Neural cell (in vitro differentiated cells): ENCODE results near the gene SRRM2. TPM values are rescaled to one million over a fixed set of nuclear protein-coding genes. Genes with fewer than 3 reads are reported as not detected.

Experiments used
- H2AFZ ChIP-seq: fragments of 200-600, 300-800 bp; sonication (generic), shearing (Covaris generic); 2 replicates; pipeline ENCODE4 v1.6.0; 2014; ENCODE audit warnings: low read depth, mild to moderate bottlenecking, antibody characterized with exemption, low read length, moderate library complexity
- H3F3A ChIP-seq: fragments of 200-600 bp; shearing (Covaris generic); 2 replicates; pipeline ENCODE4 v1.6.1; 2016; ENCODE audit warnings: mild to moderate bottlenecking, moderate library complexity, mixed read lengths, antibody characterized with exemption, low read length; ENCODE audit not compliant: insufficient read depth, poor library complexity, severe bottlenecking
- H3K27ac ChIP-seq: fragments of 200-600, 300-800 bp; sonication (generic), shearing (Covaris generic); 2 replicates; pipeline ENCODE4 v1.5.1; 2014; ENCODE audit warnings: mild to moderate bottlenecking, low read length, moderate library complexity
- H3K27me3 ChIP-seq: fragments of 300-800, 200-600 bp; sonication (generic), shearing (Covaris generic); 2 replicates; pipeline ENCODE4 v1.6.0; 2014; ENCODE audit warnings: mild to moderate bottlenecking, low read depth, low read length, moderate library complexity; ENCODE audit not compliant: insufficient read depth
- H3K36me3 ChIP-seq: fragments of 300-800, 200-600 bp; sonication (generic), shearing (Covaris generic); 2 replicates; pipeline ENCODE4 v1.5.1; 2014; ENCODE audit warnings: mild to moderate bottlenecking, antibody characterized with exemption, low read length, moderate library complexity; ENCODE audit not compliant: insufficient read depth
- H3K4me2 ChIP-seq: fragments of 300-800, 200-600 bp; sonication (generic), shearing (Covaris generic); 2 replicates; pipeline ENCODE4 v1.6.0; 2014; ENCODE audit warnings: mild to moderate bottlenecking, low read length
- H3K4me3 ChIP-seq: fragments of 300-800, 200-600 bp; sonication (generic), shearing (Covaris generic); 2 replicates; pipeline ENCODE4 v1.5.1; 2014; ENCODE audit warnings: mild to moderate bottlenecking, low read length, moderate library complexity
- H3K79me2 ChIP-seq: fragments of 200-600 bp; shearing (Covaris generic); replicated peaks from 2 replicates; pipeline ENCODE4 v1.6.0; 2014; ENCODE audit warnings: mild to moderate bottlenecking, low read length, moderate library complexity; ENCODE audit not compliant: insufficient read depth
- H3K9ac ChIP-seq: fragments of 300-800, 200-600 bp; sonication (generic), shearing (Covaris generic); 2 replicates; pipeline ENCODE4 v1.6.1; 2016; ENCODE audit warnings: mild to moderate bottlenecking, low read length, mixed read lengths
- H3K9me2 ChIP-seq: fragments of 200-600 bp; shearing (Covaris generic); 2 replicates; pipeline ENCODE4 v1.6.1; 2016; ENCODE audit warnings: mild to moderate bottlenecking, low read length, mixed read lengths; ENCODE audit not compliant: insufficient read depth
- H3K9me3 ChIP-seq: fragments of 200-600, 300-800 bp; sonication (generic), shearing (Covaris generic); 2 replicates; pipeline ENCODE4 v1.6.1; 2016; ENCODE audit warnings: mild to moderate bottlenecking, mixed run types, low read length, moderate library complexity, mixed read lengths
- H4K20me1 ChIP-seq: fragments of 200-600 bp; shearing (Covaris generic); 2 replicates; pipeline ENCODE4 v1.6.1; 2016; ENCODE audit warnings: mild to moderate bottlenecking, mixed run types; ENCODE audit not compliant: insufficient read depth
- CTCF ChIP-seq: fragments of 450-650 bp; IDR thresholded peaks from 2 replicates; pipeline ENCODE4 v1.5.1; 2014; ENCODE audit warnings: antibody characterized with exemption, mild to moderate bottlenecking, moderate library complexity; ENCODE audit not compliant: poor library complexity, severe bottlenecking
- EP300 ChIP-seq: fragments of 450-650 bp; conservative IDR thresholded peaks from 2 replicates; pipeline ENCODE4 v1.6.1; 2014; ENCODE audit warnings: antibody characterized with exemption, mild to moderate bottlenecking, moderate library complexity; ENCODE audit not compliant: poor library complexity, severe bottlenecking
- EZH2 ChIP-seq: fragments of 200-600, 300-800 bp; shearing (Covaris generic), sonication (generic); IDR thresholded peaks from 2 replicates; pipeline ENCODE4 v1.6.1; 2014; ENCODE audit warnings: antibody characterized with exemption, low read length, borderline replicate concordance, mild to moderate bottlenecking; ENCODE audit not compliant: insufficient read depth, poor library complexity, severe bottlenecking
- MXI1 ChIP-seq: fragments of 450-650 bp; conservative IDR thresholded peaks from 2 replicates; pipeline ENCODE4 v1.6.1; 2014; ENCODE audit warnings: antibody characterized with exemption, mild to moderate bottlenecking; ENCODE audit not compliant: poor library complexity, severe bottlenecking
- POLR2AphosphoS5 ChIP-seq: IDR thresholded peaks from 2 replicates; pipeline ENCODE4 v1.6.1; 2012
- RAD21 ChIP-seq: fragments of 450-650 bp; conservative IDR thresholded peaks from 2 replicates; pipeline ENCODE4 v1.6.1; 2014; ENCODE audit warnings: antibody characterized with exemption, mild to moderate bottlenecking, moderate library complexity
- SMC3 ChIP-seq: fragments of 450-650 bp; conservative IDR thresholded peaks from 2 replicates; pipeline ENCODE4 v1.6.1; 2014; ENCODE audit warnings: antibody characterized with exemption, mild to moderate bottlenecking, moderate library complexity; ENCODE audit not compliant: poor library complexity
- TAF1 ChIP-seq: IDR thresholded peaks from 2 replicates; pipeline ENCODE4 v1.6.1; 2012; ENCODE audit warnings: low read depth
- polyA plus RNA-seq: library from polyadenylated mRNA; depleted of rRNA; stranded (reverse); fragments of >200 nt; gene quantifications from 2 replicates; pipeline ENCODE4 v1.2.3, GENCODE V29; 2014
- TF ChIP-seq, protein P1 (sequence below): IDR thresholded peaks from 2 replicates; pipeline ENCODE4 v1.6.1; 2012; ENCODE audit warnings: borderline replicate concordance

SRRM2 gene
- polyA plus RNA-seq, 1 donor from 2014 or later: 40.0 TPM

- Histone ChIP-seq H3K9me3 (no peaks in the 10 kb centered on the region), H3K4me3 (no peak overlapping the region), H3K27me3 (no peaks in the 10 kb centered on the region), H3K4me2 (no peak overlapping the region), H2AFZ (no peak overlapping the region), H3K79me2 (no peaks in the 10 kb centered on the region), H3F3A (no peaks in the 10 kb centered on the region), H3K36me3 (no peaks in the 10 kb centered on the region), H3K9ac (no peak overlapping the region), H3K9me2 (no peaks in the 10 kb centered on the region), H4K20me1 (no peaks in the 10 kb centered on the region), H3K27ac (no peak overlapping the region)
- TF ChIP-seq EZH2: no peak
These were observed 42.9 kb upstream of the SRRM2 start for GRCh38 chr16:2709588-2709984.

GRCh38 chr16:2710021-2710710, 42.3 kb upstream of the SRRM2 start:
- Histone ChIP-seq H3K27ac (no peak overlapping the region), H3K27me3 (no peaks in the 10 kb centered on the region)

More at GRCh38 chr16:2710021-2710710, 42.3 kb upstream of the SRRM2 start:
- H3K9me2 ChIP-seq: no peaks in the 10 kb centered on the region
- H3K9me3 ChIP-seq: no peaks in the 10 kb centered on the region
- no peaks in the 10 kb centered on the region for H3F3A ChIP-seq
- TF ChIP-seq POLR2AphosphoS5: no peak
- TF ChIP-seq EZH2: no peak
- TF ChIP-seq CTCF: no peak
- no peak for TF ChIP-seq EP300
- no peak for TF ChIP-seq TAF1
- TF ChIP-seq, protein P1, sequence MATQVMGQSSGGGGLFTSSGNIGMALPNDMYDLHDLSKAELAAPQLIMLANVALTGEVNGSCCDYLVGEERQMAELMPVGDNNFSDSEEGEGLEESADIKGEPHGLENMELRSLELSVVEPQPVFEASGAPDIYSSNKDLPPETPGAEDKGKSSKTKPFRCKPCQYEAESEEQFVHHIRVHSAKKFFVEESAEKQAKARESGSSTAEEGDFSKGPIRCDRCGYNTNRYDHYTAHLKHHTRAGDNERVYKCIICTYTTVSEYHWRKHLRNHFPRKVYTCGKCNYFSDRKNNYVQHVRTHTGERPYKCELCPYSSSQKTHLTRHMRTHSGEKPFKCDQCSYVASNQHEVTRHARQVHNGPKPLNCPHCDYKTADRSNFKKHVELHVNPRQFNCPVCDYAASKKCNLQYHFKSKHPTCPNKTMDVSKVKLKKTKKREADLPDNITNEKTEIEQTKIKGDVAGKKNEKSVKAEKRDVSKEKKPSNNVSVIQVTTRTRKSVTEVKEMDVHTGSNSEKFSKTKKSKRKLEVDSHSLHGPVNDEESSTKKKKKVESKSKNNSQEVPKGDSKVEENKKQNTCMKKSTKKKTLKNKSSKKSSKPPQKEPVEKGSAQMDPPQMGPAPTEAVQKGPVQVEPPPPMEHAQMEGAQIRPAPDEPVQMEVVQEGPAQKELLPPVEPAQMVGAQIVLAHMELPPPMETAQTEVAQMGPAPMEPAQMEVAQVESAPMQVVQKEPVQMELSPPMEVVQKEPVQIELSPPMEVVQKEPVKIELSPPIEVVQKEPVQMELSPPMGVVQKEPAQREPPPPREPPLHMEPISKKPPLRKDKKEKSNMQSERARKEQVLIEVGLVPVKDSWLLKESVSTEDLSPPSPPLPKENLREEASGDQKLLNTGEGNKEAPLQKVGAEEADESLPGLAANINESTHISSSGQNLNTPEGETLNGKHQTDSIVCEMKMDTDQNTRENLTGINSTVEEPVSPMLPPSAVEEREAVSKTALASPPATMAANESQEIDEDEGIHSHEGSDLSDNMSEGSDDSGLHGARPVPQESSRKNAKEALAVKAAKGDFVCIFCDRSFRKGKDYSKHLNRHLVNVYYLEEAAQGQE: no peak
- TF ChIP-seq RAD21: no peak
- no peak for TF ChIP-seq MXI1
- TF ChIP-seq SMC3: no peak
- H4K20me1 ChIP-seq: no peaks in the 10 kb centered on the region
- H3K36me3 ChIP-seq: no peaks in the 10 kb centered on the region
- H3K4me3 ChIP-seq: no peak overlapping the region
- no peak overlapping the region for H3K9ac ChIP-seq
- no peak overlapping the region for H3K4me2 ChIP-seq
- no peak overlapping the region for H2AFZ ChIP-seq
- H3K79me2 ChIP-seq: no peaks in the 10 kb centered on the region
